Renal pelvis (tissue), 4 donors: ENCODE results near the gene SLC35F4. TPM values are rescaled to one million over a fixed set of nuclear protein-coding genes. Genes with fewer than 3 reads are reported as not detected.
"Not testable (repeated sequence)": the region's sequence is repeated elsewhere in the genome, so short reads cannot be mapped to it uniquely, and the experiment has no call there.

Experiments used
- DNase-seq: peaks from one replicate; pipeline ENCODE4 v3.0.0-alpha.2; 2013
- polyA plus RNA-seq, 3 donors: library from polyadenylated mRNA; unstranded; fragments of 120-200 nt; gene quantifications; one replicate each; pipeline ENCODE4 v1.2.1, GENCODE V29; 2013; ENCODE audit not compliant: insufficient read length in 3 of 3

The SLC35F4 gene
- polyA plus RNA-seq, 3 donors = 3.7 to 4.6 (median 4.0) TPM

DNA sequence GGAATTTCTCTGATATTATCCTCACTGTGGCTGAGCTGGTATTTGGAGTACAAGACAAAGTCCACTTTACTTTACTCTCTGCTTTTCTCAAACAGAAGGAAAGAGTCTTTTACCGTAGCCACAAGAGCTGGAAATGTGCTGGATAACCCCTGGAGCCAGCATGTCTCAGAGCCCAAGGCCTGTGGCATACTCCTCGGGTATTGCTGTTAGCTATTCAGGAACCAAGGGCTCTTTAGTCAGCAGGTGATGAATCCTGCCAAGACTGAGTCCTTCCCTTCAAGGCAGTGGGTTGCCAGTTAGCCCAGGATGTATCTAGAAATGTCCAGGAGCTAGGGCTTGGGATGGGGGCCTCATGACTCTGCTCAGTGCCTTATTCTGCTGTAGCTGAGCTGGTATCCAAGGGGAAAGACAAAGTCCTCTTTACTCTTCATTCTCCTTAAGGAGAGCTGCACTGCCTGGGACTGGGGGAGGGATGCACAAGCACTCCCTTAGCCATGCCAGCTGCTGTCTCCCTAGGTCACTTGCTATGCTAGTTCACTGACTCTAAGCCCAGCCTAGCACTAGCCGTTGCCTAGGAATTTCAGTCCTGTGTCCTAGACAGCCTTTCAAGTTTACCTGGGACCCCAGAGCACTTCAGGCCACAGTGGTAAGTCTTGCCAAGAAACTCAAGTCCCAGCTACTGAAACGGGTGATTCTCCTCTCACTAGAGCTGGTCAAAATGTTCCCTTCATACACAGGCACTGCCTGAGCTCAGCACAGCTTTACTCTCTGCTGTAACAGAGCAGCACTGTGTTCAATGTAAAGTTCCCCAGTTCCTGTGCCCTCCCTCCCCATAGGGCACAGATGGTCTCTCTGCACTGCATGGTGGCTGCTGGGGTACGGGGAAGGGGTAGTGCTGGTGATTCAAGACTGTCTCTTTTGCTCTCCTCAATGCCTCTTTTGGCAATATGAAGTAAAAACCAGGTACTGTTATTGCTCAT is 136.4 kb downstream of the SLC35F4 start:
- DNase-seq = no peak

DNA sequence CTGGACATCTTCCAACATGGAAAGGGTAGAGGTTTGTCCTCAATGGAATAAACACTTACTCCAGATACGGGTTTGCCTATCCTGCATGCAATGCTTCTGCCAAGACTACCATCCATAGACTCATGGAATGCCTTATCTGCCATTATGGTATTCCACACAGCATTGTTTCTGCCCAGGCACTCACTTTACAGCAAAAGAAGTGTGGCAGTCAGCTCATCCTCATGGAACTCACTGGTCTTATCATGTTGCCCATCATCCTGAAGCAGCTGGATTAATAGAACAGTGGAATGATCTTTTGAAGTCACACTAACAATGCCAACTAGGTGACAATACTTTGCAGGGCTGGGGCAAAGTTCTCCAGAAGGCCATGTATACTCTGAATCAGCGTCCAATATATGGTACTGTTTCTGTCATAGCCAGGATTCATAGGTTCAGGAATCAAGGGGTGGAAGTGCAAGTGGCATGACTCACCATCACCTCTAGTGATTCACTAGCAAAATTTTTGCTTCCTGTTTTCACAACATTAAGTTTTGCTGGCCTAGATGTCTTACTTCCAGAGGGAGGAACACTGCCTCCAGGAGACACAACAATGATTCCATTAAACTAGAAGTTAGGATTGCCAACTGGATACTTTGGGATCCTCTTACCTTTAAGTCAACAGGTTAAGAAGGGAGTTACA is 140.4 kb downstream of the SLC35F4 start:
- no peak for DNase-seq

DNA sequence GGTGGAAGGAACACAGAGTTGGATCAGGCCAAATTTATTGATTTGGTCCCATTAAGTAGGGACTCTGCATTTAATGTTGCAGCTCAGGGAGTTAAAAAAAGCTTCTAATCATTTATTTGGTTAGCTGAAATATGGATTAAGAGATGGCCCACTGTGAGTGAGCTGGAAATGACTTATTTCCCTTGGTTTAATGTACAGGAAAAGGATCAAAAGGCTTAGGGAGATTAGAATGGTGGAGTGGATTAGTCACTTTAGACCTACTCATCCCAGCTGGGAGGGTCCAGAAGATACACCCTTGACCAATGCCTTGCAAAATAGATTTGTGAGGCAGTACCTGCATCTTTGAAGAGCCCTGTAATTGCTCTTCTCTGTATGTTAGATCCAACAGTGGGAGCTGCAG is 143.8 kb downstream of the SLC35F4 start:
- DNase-seq = not testable (repeated sequence)

DNA sequence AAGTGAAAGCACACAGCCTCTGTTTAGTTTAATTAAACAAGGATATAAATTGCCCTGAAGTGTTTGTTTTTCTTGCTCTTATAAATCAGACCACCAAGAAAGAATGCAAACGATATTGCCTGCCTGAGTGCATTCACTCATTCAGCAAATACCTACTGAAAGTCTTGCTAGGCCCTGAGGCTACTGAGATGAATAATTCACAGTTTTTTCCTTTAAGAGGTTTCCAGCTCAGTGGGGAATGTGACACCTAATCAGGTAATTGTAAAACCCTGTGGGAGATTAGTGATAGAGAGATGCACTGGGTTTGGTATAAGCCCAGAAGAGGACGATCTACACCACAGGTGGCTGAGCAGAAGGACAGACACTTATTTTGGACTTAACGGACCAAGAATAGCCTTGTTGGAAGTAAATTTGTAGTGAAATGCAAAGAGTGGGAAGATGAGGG is 151.4 kb downstream of the SLC35F4 start:
- DNase-seq = peak; percentile 88

DNA sequence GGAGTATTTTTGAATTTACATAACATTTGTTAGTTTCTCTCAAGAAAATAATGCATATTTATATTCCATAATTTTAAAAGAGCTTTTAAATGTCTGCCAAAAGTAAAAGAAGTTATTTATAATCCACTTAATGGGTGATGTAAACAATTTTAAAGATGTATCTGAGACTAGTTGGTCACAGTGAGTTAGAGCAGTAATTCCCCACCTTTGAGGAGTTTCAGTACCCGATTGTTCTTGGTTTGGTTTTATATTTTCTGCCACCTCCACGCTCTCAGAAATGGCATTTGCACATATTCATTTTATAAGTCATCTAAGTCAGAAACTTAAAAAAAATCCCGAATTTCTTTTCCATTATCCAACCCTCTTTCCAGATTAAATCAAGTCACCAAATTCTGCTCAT is 153.2 kb downstream of the SLC35F4 start:
- DNase-seq = no peak

DNA sequence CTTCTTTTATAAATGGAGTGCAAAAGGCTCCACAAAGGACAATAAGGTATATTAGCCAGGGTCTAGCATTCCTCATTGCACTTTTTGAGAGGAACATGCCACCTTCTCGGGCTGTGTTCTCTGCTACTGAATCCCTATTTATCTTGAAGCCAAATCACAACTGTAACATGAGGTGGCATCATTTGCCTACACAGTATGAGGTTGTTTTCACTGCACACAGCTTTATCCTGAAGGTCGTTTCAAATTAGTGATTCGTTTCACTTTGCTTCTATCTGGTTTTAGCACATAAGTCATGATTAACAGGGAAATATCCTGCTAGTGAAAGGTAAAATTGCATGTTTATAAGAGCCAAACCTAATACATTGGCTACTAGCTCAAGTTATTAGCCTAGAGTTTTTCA is 153.8 kb downstream of the SLC35F4 start:
- DNase-seq = peak; percentile 22

DNA sequence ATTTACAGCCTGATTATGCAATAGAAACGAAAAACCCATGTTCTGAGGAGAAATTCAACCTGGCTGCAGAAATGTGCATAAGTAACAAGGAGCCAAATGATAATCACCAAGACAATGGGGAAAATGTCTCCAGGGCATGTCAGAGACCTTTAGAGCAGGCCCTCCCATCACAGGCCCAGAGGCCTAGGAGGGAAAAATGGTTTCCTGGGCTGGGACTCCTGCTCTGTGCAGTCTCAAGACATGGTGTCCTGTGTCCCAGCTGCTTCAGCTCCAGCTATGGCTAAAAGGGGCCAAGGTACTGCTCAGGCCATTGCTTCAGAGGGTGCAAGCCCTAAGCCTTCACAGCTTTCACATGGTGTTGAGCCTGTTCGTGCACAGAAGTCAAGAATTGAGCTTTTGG is 156.0 kb downstream of the SLC35F4 start:
- no peak for DNase-seq

DNA sequence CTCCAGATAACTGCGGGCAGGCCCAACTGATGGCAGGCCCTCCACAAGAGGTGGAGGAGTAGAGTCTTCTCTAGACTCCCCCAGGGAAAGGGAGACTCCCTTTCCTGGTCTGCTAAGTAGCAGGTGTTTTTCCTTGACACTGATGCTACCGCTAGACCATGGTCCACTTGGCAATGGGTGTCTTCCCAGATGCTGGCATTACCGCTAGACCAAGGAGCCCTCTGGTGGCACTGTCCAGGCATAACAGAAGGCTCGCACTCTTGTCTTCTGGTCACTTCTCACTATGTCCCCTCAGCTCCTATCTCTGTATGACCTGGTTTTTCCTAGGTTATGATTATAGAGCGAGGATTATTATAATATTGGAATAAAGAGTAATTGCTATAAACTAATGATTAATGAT is 156.8 kb downstream of the SLC35F4 start:
- not testable (repeated sequence) for DNase-seq

DNA sequence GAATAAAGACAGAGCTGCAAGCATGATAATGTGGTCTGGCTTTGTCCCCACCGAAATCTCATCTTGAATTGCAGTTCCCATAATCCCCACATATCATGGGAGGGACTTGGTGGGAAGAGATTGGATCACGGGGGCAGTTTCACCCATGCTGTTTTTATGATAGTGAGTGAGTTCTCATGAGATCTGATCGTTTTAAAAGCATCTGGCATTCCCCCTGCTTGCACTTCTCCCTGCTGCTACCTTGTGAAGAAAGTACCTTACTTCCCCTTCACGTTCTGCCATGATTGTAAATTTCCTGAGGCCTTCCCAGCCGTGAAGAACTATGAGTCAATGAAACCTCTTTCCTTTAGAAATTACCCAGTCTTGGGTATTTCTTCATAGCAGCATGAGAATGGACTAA is 158.7 kb downstream of the SLC35F4 start:
- no peak for DNase-seq

DNA sequence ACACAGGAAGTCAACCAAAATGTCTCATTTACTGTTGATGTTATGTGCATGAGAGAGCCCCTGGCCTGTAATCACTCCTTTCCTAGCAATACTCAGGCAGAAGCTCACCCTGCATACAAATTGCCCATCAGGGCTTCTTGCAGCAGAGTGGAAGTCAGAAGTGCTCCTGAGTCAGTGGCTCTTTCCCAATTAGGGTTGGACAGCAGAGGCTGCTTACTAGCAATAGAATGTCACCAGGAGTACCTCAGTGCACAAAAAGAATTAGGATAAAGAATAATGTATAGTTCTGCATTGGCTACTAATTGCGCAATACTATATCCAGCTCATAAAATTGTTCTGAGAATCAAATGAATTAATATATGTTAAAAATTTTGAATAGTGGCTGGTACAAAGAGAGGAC is 161.1 kb downstream of the SLC35F4 start:
- no peak for DNase-seq

DNA sequence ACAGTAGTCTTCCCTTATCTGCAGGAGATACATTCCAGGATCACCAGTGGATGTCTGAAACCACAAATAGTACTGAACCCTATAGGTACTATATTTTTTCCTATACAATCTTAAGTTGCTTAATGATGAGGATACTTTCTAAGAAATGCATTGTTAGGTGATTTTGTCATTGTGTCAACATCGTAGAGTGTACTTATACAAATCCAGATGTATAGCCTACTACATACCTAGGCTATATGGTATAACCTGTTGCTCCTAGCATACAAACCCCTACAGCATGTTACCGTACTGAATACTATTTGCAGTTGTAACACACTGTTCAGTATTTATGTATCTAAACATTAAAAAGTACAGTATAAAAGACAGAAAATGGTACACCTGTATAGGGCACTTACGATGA is 165.9 kb downstream of the SLC35F4 start:
- DNase-seq = no peak

DNA sequence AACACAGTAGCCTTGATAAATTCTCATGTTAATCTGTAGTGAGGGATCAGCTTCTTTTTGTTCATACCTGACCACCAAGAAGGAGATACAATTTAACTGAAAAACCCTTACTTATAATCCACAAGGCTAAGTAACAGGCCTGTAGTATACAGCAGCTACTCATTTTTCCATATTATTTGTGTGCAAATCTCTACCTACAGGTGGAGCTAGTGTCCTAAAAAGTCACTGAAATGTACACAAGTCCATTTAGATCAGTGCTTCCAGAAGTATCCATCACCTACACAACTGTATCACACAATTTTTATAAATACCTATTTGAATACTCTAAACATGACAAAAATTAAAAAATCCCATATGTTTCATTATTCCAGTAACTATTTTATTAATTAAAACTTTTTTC is 173.2 kb downstream of the SLC35F4 start:
- peak; percentile 17 for DNase-seq

DNA sequence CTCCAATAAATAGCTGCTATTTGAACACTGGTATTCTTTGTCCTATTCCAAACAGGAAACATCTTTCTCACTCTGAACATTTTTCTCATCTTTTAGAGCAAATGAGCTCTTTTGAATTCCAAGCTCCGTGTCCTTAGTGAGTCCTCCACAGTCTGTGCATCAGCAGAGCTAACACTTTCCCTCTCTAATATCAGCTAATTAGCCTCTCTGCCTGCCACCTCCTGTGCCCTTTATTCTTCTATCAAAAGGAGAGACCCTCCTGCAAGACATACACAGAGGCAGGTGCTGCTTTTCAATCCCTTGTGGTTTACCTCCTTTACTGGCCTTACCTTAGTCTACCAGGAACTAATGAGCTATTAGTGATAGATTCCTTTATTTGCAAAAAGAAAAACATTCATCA is 178.5 kb downstream of the SLC35F4 start:
- DNase-seq = no peak

DNA sequence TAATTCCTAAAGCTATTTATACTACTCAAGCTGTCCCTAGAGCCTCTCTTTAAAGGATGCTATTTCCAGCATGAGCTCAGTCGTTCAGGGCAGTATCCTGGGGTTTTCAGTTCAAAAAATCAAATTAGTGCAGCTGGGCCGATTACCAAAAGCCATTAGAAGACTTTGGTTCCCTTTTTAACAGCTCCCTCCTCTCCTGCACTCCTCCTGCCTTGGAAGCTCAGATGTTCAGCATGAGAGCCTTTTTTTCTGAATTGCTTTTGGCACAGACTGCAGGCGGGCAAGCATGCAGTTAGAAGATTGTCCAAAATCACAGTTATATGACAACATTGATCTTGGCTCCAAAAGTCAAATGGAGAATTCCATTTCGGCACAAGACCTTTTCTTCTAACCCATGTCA is 179.6 kb downstream of the SLC35F4 start:
- DNase-seq = no peak

DNA sequence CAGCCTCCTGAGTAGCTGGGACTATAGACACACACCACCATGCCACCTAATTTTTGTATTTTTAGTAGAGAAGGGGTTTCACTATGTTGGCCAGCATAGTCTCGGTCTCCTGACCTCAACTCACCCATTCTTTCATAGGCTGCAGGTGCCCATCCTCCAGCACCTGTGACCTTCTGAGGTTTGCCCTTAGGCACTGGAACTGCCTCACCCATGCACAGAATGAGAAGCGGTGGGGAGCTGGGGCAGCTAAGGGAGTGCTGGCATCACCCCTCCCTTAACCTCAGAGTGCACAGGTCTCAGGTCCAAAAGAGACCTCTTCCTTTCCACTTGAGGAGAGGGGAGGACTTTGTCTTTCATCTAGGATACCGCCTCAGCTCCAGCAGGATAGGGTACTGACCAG is 194.9 kb downstream of the SLC35F4 start:
- no peak for DNase-seq

DNA sequence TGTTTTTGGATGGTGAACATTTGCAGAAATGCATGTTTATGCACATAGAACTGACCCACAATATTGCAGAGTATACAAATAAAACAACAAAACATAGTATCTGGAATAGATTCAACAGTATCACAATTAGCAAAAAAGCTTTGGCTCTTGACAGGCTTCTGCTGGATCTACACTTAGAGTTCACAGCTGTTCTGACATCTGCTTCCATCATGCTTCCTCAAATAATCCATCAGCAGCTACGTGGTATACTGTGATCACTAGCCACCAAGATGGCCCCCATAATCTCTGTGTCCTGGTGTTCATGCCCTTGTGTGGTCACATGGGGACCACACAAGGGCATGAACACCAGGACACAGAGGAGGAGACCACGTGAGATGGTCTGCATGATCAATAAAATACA is 205.7 kb downstream of the SLC35F4 start:
- DNase-seq = no peak

DNA sequence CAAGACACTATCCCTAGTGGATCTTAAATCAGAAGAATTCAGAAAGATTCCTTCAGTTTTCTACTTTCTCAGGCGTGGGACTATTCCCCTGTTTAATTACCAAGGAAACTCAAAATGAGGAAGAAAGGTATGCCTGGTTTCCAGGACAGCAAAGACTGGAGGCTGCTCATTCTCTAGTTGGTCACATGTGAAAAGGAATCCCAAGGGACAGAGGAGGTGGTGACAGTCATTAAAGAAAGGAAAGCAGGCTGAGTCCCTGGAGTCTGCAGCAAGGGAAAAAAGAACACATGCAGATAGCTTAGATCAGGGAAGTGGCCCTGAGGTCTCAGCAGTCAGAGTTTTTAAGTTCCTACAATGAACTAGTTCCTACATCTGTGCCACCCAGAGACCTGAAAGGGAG is 206.8 kb downstream of the SLC35F4 start:
- DNase-seq = no peak

DNA sequence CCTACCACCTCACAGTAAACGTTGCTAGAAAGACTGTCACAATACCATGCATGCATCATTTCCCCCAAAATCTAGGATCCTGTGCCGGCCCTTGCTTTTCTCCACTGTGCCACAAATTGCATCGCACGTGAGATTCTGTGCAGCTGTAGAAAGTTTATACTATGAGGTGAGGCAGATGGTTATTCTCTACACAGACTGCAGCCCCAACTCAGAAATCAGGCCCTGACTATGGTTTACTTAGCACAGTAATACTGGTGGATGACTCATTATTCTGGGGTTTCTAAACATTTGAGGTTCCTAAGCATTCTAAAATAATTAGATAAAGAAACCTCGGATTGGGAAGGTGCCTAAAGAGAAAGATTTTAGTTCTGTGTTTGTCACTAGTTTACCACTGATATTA is 208.4 kb downstream of the SLC35F4 start:
- DNase-seq = no peak

DNA sequence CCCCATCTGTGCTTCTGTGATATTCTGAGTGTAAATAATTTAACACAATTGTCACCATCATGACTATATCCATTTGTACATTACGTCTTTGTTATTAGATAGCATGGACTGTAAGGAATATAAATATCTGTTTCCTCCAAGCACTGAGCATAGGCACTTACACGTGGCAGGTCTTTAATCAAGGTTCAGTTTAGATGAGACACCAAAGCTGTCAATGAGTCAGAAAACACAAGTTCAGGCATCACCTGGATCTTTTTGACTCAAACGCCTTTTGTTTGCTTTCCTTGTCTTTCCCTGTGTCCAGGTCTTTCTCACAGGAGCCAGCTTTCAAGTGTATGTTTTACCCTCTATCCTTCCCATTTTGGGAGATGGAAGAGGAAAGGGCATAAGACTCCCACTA is 209.0 kb downstream of the SLC35F4 start:
- DNase-seq = no peak

DNA sequence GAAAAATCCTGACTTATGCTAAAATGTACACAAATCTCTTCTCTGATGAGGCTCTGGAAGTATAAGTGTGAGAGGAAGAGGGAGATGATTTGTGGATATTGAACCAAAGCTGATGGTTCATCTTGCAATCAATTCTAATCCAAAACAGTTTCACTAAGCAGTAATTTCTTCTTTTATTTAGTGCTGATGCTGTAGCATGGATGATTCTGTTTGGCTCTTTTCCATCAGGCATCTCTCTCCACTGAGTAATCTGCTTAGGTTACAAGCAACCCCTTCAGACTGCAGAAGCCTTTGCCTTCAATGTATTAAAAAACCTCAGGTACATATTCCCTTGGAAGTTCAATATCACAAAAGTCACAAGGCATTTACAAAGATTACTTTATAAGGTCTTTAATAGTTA is 213.1 kb downstream of the SLC35F4 start:
- no peak for DNase-seq

DNA sequence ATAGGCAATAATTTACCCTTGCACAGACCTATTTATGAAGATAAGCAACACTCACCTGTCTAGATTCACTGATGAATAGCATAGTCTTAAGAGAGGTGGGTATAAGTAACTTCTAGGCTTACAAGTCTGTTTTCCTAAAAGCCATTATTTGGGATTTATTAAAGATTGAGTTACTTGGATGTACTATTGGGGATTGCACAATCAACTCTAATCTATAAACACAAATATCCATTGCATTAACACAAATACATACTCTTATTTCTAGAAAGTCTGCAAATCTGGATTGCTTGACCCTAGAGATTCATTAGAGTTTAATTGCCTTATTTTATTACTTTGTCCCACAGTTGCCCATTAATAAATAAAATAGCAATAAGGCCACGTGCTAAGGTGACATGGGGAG is 224.1 kb downstream of the SLC35F4 start:
- no peak for DNase-seq

DNA sequence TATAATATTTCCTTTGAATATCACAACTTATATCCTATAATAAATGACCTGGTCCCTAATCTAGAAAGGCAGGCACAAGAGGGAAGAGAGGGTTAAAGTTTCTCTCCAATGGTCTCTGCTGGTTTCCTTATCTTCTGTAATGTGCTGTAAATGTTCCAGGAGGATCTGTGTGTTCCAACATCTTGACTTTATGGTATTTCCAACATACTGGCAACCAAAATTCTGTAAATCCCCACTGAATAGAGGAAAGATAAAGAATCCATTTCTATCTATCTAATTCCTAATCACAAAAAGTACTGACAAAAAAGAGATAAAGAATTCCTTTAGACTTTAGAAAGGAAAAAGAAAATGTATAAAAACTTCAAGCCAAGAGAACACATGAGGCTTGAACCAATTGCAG is 225.9 kb downstream of the SLC35F4 start:
- DNase-seq = no peak

DNA sequence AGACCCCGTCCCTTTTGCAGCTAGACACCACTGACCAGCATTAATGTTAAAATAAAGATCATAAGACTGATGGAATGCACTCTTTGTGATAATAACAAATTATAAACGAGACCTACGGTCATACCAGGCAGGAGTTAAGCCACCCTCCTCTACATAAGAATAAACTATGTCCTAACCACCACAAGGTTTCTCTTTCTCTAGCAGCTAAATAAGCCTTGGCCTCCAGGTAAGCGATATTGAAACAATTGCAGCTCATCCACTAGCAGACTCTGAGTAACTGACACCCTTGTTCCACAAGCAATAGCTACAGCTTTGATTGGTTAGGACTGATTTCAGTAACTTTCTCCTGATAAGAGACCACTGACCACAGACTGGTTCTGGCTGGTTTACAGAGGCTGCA is 228.0 kb downstream of the SLC35F4 start:
- no peak for DNase-seq
